Progenitor cell of endocrine pancreas (in vitro differentiated cells): ENCODE measurements around the gene AIPL1. TPM values are rescaled to one million over a fixed set of nuclear protein-coding genes. Genes with fewer than 3 reads are reported as not detected.

Source experiments
- DNase-seq: peaks from one replicate; pipeline ENCODE4 v3.0.0; 2021; ENCODE audit warnings: low spot score; ENCODE audit not compliant: unreplicated experiment
- H3K27ac Mint-ChIP-seq: 2 replicates; pipeline ENCODE4 v1.8.0; 2021; ENCODE audit warnings: mild to moderate bottlenecking, moderate library complexity, mixed read lengths
- H3K27me3 Mint-ChIP-seq: 2 replicates; pipeline ENCODE4 v1.8.0; 2021; ENCODE audit warnings: mixed read lengths
- H3K36me3 Mint-ChIP-seq: 2 replicates; pipeline ENCODE4 v1.8.0; 2022; ENCODE audit warnings: mixed read lengths; ENCODE audit not compliant: insufficient read depth
- H3K4me1 Mint-ChIP-seq: 2 replicates; pipeline ENCODE4 v1.8.0; 2021; ENCODE audit warnings: low read depth, mixed read lengths
- H3K4me3 Mint-ChIP-seq: 2 replicates; pipeline ENCODE4 v1.8.0; 2021; ENCODE audit warnings: low read depth, mild to moderate bottlenecking, moderate library complexity, mixed read lengths
- H3K9me3 Mint-ChIP-seq: 2 replicates; pipeline ENCODE4 v1.8.0; 2021; ENCODE audit warnings: low read depth, mixed read lengths
- CTCF ChIP-seq: fragments of 200-600 bp; sonication (generic); IDR thresholded peaks from one replicate; pipeline ENCODE4 v1.5.0; 2021; ENCODE audit warnings: antibody characterized with exemption, mild to moderate bottlenecking; ENCODE audit not compliant: unreplicated experiment
- total RNA-seq: library from RNA; stranded (reverse); gene quantifications from 2 replicates; pipeline ENCODE4 v1.2.1, GENCODE V29; 2021

AIPL1 gene
- total RNA-seq, 1 donor from 2014 or later: not detected

- H3K9me3 Mint-ChIP-seq: no peaks in the 10 kb centered on the region
- H3K36me3 Mint-ChIP-seq: no peaks in the 10 kb centered on the region
- peaks cover 22% of the 10 kb centered on the region for H3K4me1 Mint-ChIP-seq
- no peak for DNase-seq
- H3K27ac Mint-ChIP-seq: peak overlapping the region; percentile 72
- no peak overlapping the region for H3K4me3 Mint-ChIP-seq
- TF ChIP-seq CTCF: no peak
- H3K27me3 Mint-ChIP-seq: peaks cover 3% of the 10 kb centered on the region
Observed at GRCh38 chr17:6376931-6377361, 58.0 kb downstream of the AIPL1 start.

GRCh38 chr17:6374761-6375312 lies 60.1 kb downstream of the AIPL1 start:
- no peak for TF ChIP-seq CTCF
- no peak for DNase-seq

GRCh38 chr17:6374271-6374691 lies 60.6 kb downstream of the AIPL1 start:
- Mint-ChIP-seq H3K4me1 (peaks cover 22% of the 10 kb centered on the region), H3K4me3 (peak overlapping the region; percentile 57), H3K27me3 (no peaks in the 10 kb centered on the region), H3K27ac (peak overlapping the region; percentile 94), H3K9me3 (no peaks in the 10 kb centered on the region), H3K36me3 (no peaks in the 10 kb centered on the region)
- no peak for DNase-seq
- no peak for TF ChIP-seq CTCF

More at GRCh38 chr17:6374761-6375312, 60.1 kb downstream of the AIPL1 start:
- H3K36me3 Mint-ChIP-seq: no peaks in the 10 kb centered on the region
- H3K27me3 Mint-ChIP-seq: no peaks in the 10 kb centered on the region
- no peaks in the 10 kb centered on the region for H3K9me3 Mint-ChIP-seq
- H3K4me3 Mint-ChIP-seq: peak overlapping the region; percentile 57
- peaks cover 22% of the 10 kb centered on the region for H3K4me1 Mint-ChIP-seq
- H3K27ac Mint-ChIP-seq: peak overlapping the region; percentile 94

Other genes starting within 250 kb of the AIPL1 start
- 13.8 and 15.4 TPM in 2 replicates for gene PIMREG, start 9.3 kb upstream of the AIPL1 start, total RNA-seq
- 2.8 and 3.3 TPM in 2 replicates for gene PITPNM3, start 121.4 kb upstream of the AIPL1 start, total RNA-seq
- gene KIAA0753, start 205.6 kb upstream of the AIPL1 start, total RNA-seq: 55.9 and 58.2 TPM in 2 replicates
- 104 and 105 TPM in 2 replicates for gene TXNDC17, start 205.9 kb upstream of the AIPL1 start, total RNA-seq
- gene MED31, start 216.5 kb upstream of the AIPL1 start, total RNA-seq: 17.8 and 18.2 TPM in 2 replicates
- 6.1 TPM in 2 replicates for gene C17orf100, start 216.6 kb upstream of the AIPL1 start, total RNA-seq